GM19351 (cell line): Measurements from ENCODE around the gene MAPK14.

ENCODE experiments used
- ATAC-seq: cut with Tn5 transposase; IDR thresholded peaks from one replicate; pipeline ENCODE4 v1.9.1; 2021; ENCODE audit warnings: mild to moderate bottlenecking, moderate library complexity; ENCODE audit not compliant: unreplicated experiment

The MAPK14 gene

GRCh38 chr6:36035225-36035624 is 7.6 kb downstream of the MAPK14 start:
- no peak for ATAC-seq

- ATAC-seq, result no peak
These were observed 10.7 kb downstream of the MAPK14 start for GRCh38 chr6:36038120-36038876.

GRCh38 chr6:36039112-36039511 is 11.5 kb downstream of the MAPK14 start:
- ATAC-seq, result no peak

GRCh38 chr6:36040958-36041357 is 13.3 kb downstream of the MAPK14 start:
- ATAC-seq, result no peak

GRCh38 chr6:36042618-36043260 is 15.1 kb downstream of the MAPK14 start:
- no peak for ATAC-seq

GRCh38 chr6:36049582-36049981 is 22.0 kb downstream of the MAPK14 start:
- ATAC-seq, result no peak

GRCh38 chr6:36050305-36050704 is 22.7 kb downstream of the MAPK14 start:
- no peak for ATAC-seq

GRCh38 chr6:36050947-36051710 is 23.5 kb downstream of the MAPK14 start:
- ATAC-seq, result no peak

GRCh38 chr6:36052097-36052496 is 24.5 kb downstream of the MAPK14 start:
- no peak for ATAC-seq

GRCh38 chr6:36053878-36054277 is 26.3 kb downstream of the MAPK14 start:
- no peak for ATAC-seq

GRCh38 chr6:36054415-36054814 is 26.8 kb downstream of the MAPK14 start:
- no peak for ATAC-seq

GRCh38 chr6:36054956-36055355 is 27.3 kb downstream of the MAPK14 start:
- ATAC-seq, result no peak

GRCh38 chr6:36056178-36056577 is 28.6 kb downstream of the MAPK14 start:
- no peak for ATAC-seq

- no peak for ATAC-seq
These were observed 33.6 kb downstream of the MAPK14 start for GRCh38 chr6:36061236-36061635.

- ATAC-seq, result no peak
These were observed 34.6 kb downstream of the MAPK14 start for GRCh38 chr6:36062247-36062646.

- ATAC-seq, result no peak
These were observed 35.9 kb downstream of the MAPK14 start for GRCh38 chr6:36063318-36064060.

- ATAC-seq, result no peak
These were observed 37.3 kb downstream of the MAPK14 start for GRCh38 chr6:36064770-36065396.

GRCh38 chr6:36065916-36066315 is 38.3 kb downstream of the MAPK14 start:
- no peak for ATAC-seq

GRCh38 chr6:36066817-36067216 is 39.2 kb downstream of the MAPK14 start:
- ATAC-seq, result no peak

- no peak for ATAC-seq
These were observed 39.9 kb downstream of the MAPK14 start for GRCh38 chr6:36067374-36068011.
